Subcutaneous adipose tissue (tissue), 4 donors: ENCODE data around the gene NCOA1. TPM values are rescaled to one million over a fixed set of nuclear protein-coding genes. Genes with fewer than 3 reads are reported as not detected.

Experiments
- CTCF ChIP-seq: fragments of 450-650 bp; IDR thresholded peaks from one replicate; pipeline ENCODE4 v1.5.1; 2016; ENCODE audit warnings: low read depth, mild to moderate bottlenecking, control low read depth, antibody characterized with exemption, moderate library complexity
- total RNA-seq, 4 donors: library from RNA; depleted of rRNA; stranded (reverse); fragments of >200 nt; gene quantifications; one replicate each; pipeline ENCODE4 v1.1.0, GENCODE V29; 2016

Gene NCOA1
- total RNA-seq, 4 donors from 2014 or later = 48.2 to 84.6 (median 53.1) TPM

GRCh38 chr2:24515335-24515734 lies 24.3 kb downstream of the NCOA1 start:
- TF ChIP-seq CTCF = no peak

GRCh38 chr2:24515831-24516230 lies 24.8 kb downstream of the NCOA1 start:
- no peak for TF ChIP-seq CTCF

- no peak for TF ChIP-seq CTCF
Observed at GRCh38 chr2:24517247-24517646, 26.2 kb downstream of the NCOA1 start.

GRCh38 chr2:24520175-24520574 lies 29.1 kb downstream of the NCOA1 start:
- no peak for TF ChIP-seq CTCF

DNA sequence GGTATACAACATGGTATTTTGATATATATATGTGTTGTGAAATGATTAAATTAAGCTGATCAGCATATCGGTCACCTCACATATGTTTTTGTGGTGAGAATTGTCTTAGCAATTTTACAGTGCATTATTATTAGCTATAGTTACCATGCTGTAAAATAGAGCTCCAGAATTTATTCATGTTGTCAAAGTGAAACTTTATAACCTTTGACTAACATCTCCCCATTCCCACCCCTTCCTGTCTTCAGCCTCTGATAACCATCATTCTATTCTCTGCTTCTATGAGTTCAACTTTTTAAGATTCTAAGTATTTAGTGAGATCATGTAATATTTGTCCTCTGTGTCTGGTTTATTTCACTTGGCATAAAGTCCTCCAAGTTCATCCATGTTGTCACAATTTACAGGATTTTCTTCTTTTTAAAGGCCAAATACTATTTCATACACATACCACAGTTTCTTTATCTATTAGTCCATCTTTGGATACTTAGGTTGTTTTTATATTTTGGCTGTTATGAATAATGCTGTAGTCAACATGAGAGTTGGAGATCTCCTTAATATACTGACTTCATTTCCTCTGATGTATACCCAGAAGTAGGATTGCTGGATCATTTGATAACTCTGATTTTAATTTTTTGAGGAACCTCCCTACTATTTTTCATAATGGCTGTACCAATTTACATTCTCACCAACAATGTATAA lies 30.3 kb downstream of the NCOA1 start:
- TF ChIP-seq CTCF = no peak

GRCh38 chr2:24521975-24522639 lies 31.1 kb downstream of the NCOA1 start:
- TF ChIP-seq CTCF = no peak

DNA sequence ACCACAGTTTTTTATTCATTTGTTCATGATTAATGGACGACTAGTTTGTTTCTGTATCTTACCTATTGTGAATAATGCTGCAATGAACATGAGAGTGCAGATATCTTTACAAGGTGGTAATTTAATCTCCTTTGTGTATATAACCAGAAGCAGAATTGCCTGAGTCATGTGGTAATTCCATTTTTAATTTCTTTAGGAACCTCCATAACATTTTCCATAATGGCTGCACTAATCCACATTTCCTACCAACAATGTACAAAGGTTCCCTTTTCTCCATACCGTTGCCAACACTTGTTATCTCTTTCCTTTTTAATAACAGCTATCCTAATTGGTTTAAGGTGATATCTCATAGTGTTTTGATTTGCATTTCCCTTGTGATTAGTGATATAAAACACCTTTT lies 36.5 kb downstream of the NCOA1 start:
- TF ChIP-seq CTCF = no peak
